Neural crest cell (in vitro differentiated cells): ENCODE measurements around the gene BSND. TPM values are rescaled to one million over a fixed set of nuclear protein-coding genes. Genes with fewer than 3 reads are reported as not detected.

Experiments used
- DNase-seq: peaks from one replicate; pipeline ENCODE4 v3.0.0; 2021; ENCODE audit warnings: low read depth, mixed read lengths, low spot score
- H3K27ac Mint-ChIP-seq: one replicate; pipeline ENCODE4 v1.8.0; 2021; ENCODE audit warnings: mild to moderate bottlenecking, mixed read lengths; ENCODE audit not compliant: unreplicated experiment
- H3K27me3 Mint-ChIP-seq: 2 replicates; pipeline ENCODE4 v1.8.0; 2021; ENCODE audit warnings: low read depth, mild to moderate bottlenecking, mixed read lengths
- H3K36me3 Mint-ChIP-seq: 2 replicates; pipeline ENCODE4 v1.8.0; 2021; ENCODE audit warnings: low read depth, mild to moderate bottlenecking, mixed read lengths
- H3K4me1 Mint-ChIP-seq: 2 replicates; pipeline ENCODE4 v1.8.0; 2021; ENCODE audit warnings: mixed read lengths
- H3K4me3 Mint-ChIP-seq: one replicate; pipeline ENCODE4 v1.8.0; 2021; ENCODE audit warnings: mild to moderate bottlenecking, mixed read lengths
- H3K9me3 Mint-ChIP-seq: 2 replicates; pipeline ENCODE4 v1.8.0; 2021; ENCODE audit warnings: mixed read lengths
- total RNA-seq: library from RNA; stranded (reverse); gene quantifications from 2 replicates; pipeline ENCODE4 v1.2.1, GENCODE V29; 2021
- TF ChIP-seq, protein P1 (sequence below): fragments of 200-600 bp; sonication (generic); conservative IDR thresholded peaks from 2 replicates; pipeline ENCODE4 v1.5.0; 2021; ENCODE audit warnings: antibody characterized with exemption, mild to moderate bottlenecking

Gene BSND
- total RNA-seq, 1 donor from 2014 or later = not detected

DNA sequence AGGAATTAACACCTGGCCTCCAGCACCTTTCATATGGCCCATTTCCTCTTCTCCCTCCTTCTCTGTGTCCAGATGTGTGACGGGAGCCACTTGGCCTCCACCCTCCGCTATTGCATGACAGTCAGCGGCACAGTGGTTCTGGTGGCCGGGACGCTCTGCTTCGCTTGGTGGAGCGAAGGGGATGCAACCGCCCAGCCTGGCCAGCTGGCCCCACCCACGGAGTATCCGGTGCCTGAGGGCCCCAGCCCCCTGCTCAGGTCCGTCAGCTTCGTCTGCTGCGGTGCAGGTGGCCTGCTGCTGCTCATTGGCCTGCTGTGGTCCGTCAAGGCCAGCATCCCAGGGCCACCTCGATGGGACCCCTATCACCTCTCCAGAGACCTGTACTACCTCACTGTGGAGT, 12.7 kb upstream of the BSND start:
- DNase-seq = no peak
- TF ChIP-seq, protein P1, sequence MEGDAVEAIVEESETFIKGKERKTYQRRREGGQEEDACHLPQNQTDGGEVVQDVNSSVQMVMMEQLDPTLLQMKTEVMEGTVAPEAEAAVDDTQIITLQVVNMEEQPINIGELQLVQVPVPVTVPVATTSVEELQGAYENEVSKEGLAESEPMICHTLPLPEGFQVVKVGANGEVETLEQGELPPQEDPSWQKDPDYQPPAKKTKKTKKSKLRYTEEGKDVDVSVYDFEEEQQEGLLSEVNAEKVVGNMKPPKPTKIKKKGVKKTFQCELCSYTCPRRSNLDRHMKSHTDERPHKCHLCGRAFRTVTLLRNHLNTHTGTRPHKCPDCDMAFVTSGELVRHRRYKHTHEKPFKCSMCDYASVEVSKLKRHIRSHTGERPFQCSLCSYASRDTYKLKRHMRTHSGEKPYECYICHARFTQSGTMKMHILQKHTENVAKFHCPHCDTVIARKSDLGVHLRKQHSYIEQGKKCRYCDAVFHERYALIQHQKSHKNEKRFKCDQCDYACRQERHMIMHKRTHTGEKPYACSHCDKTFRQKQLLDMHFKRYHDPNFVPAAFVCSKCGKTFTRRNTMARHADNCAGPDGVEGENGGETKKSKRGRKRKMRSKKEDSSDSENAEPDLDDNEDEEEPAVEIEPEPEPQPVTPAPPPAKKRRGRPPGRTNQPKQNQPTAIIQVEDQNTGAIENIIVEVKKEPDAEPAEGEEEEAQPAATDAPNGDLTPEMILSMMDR = no peak
- Mint-ChIP-seq H3K27me3 (peaks cover 44% of the 10 kb centered on the region), H3K4me1 (no peaks in the 10 kb centered on the region), H3K27ac (no peak overlapping the region), H3K4me3 (no peak overlapping the region), H3K36me3 (no peaks in the 10 kb centered on the region), H3K9me3 (no peaks in the 10 kb centered on the region)

DNA sequence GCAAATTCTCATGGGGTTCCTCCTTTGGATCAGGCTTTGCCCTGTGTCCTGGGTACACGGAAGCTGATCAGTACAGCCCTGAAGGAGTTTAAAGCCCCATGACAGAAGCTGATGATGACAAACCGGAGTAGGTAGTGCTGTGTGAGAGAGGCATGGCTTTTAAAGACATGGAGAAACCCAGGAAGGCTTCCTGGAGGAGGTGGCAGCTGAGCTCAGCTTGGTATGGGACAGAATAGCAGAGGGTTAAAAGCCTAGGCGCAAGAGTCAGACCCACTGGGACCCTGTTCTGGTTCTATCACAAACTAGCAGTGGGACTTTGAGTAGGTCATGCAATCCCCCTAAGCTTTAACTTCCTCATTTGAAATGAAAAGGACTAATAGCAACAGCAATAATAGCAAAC, 12.2 kb upstream of the BSND start:
- H3K27ac Mint-ChIP-seq = no peak overlapping the region
- H3K36me3 Mint-ChIP-seq = no peaks in the 10 kb centered on the region
- H3K4me3 Mint-ChIP-seq = no peak overlapping the region
- H3K4me1 Mint-ChIP-seq = no peaks in the 10 kb centered on the region
- H3K9me3 Mint-ChIP-seq = no peaks in the 10 kb centered on the region
- DNase-seq = no peak
- TF ChIP-seq, protein P1 = no peak
- peaks cover 42% of the 10 kb centered on the region for H3K27me3 Mint-ChIP-seq

DNA sequence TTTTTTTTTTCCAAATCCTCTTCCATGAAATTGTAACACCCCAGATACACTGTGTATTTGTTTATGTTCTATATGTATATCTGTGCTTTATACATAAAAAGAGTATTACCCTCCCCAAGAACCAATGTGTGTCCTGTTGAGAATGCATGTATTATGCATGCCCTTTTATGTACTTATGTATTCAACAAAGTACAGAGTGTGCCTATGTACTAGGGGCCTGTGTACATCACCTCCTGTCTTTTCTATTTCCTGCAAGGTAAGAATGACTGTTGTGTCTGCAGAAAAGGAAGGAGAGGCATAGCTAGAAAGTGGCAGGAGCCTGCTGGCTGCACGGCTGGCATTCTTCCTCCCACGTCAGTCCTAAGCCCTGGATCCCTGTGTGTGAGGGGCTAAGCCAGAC, 11.3 kb upstream of the BSND start:
- Mint-ChIP-seq H3K4me1 (no peaks in the 10 kb centered on the region), H3K9me3 (no peaks in the 10 kb centered on the region), H3K36me3 (no peaks in the 10 kb centered on the region), H3K4me3 (no peak overlapping the region), H3K27me3 (peaks cover 34% of the 10 kb centered on the region), H3K27ac (no peak overlapping the region)
- TF ChIP-seq, protein P1 = no peak
- no peak for DNase-seq

DNA sequence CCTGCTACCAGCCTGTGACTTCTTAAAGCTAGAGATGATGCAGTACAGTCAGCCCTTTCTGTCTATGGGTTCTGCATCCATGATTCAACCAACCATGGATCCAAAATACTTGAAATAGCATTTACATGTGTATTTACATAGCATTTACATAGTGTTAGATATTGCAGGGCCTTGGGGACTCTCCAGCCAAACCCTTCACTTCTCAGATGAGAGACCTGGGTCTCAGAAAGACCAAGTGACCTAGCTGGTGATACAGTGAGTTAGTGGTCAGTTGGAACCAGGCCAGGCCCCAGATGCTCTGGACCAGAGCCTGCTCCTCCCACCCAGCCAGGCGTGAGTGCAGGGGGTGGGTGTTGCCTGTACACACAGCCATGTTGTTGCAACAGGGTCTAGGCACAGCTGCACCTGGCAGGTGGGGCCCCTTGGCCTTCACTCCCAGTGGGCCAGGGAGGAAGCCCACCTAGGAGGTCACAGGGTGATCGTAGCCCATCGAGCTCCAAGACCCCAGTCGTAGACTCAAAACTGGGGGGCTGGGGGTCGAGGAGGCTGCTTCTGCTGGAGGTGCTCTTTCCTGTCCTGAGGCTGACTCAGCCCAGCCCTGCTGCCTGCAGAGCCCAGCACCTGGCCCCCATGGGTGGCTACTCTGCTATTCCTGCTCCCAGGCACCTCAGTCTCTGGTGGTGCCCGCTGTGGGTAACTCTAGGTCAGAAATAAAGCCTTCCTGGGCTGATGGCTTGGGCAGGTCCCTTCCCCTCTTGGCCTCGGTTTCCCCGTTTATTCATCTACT, 10.6 kb upstream of the BSND start:
- Mint-ChIP-seq H3K27ac (no peak overlapping the region), H3K4me1 (no peaks in the 10 kb centered on the region), H3K36me3 (no peaks in the 10 kb centered on the region), H3K9me3 (no peaks in the 10 kb centered on the region), H3K4me3 (no peak overlapping the region), H3K27me3 (peaks cover 30% of the 10 kb centered on the region)
- no peak for DNase-seq
- TF ChIP-seq, protein P1 = no peak

DNA sequence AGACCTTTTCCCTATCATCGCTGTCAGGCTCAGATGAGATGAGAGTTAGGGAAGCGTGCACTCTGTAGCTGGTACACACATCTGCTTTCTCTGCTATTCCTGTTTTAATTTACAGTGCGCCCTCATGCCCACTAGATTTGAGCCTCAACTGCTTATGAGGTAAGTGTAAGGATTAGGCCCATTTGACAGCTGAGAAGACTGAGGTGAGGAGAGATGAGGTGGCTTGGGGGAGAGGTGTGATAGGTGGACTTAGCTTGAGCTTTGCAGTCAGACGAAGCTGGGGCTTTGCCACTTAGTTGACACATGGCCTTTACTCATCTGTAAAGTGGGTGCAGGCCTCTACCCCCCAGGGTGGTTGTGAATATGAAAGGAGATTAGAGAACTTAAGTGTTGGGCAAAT, 9.8 kb upstream of the BSND start:
- Mint-ChIP-seq H3K4me1 (no peaks in the 10 kb centered on the region), H3K27me3 (peaks cover 23% of the 10 kb centered on the region), H3K9me3 (no peaks in the 10 kb centered on the region), H3K36me3 (no peaks in the 10 kb centered on the region), H3K4me3 (no peak overlapping the region), H3K27ac (no peak overlapping the region)
- no peak for DNase-seq
- TF ChIP-seq, protein P1 = no peak
